Type B pancreatic cell (in vitro differentiated cells): ENCODE results near the gene SLC9C2. TPM values are rescaled to one million over a fixed set of nuclear protein-coding genes. Genes with fewer than 3 reads are reported as not detected.
"Not testable (repeated sequence)": the region's sequence is repeated elsewhere in the genome, so short reads cannot be mapped to it uniquely, and the experiment has no call there.

Experiments
- DNase-seq: peaks from one replicate; pipeline ENCODE4 v3.0.0; 2021; ENCODE audit warnings: mixed read lengths; ENCODE audit not compliant: unreplicated experiment; ENCODE audit errors: extremely low spot score
- H3K27ac Mint-ChIP-seq: 2 replicates; pipeline ENCODE4 v1.8.0; 2021; ENCODE audit warnings: mild to moderate bottlenecking, mixed read lengths
- H3K27me3 Mint-ChIP-seq: 2 replicates; pipeline ENCODE4 v1.8.0; 2021; ENCODE audit warnings: mixed read lengths
- H3K36me3 Mint-ChIP-seq: 2 replicates; pipeline ENCODE4 v1.8.0; 2021; ENCODE audit warnings: mixed read lengths
- H3K4me1 Mint-ChIP-seq: one replicate; pipeline ENCODE4 v1.8.0; 2021; ENCODE audit warnings: mixed read lengths; ENCODE audit not compliant: unreplicated experiment
- H3K4me3 Mint-ChIP-seq: 2 replicates; pipeline ENCODE4 v1.8.0; 2021; ENCODE audit warnings: mild to moderate bottlenecking, mixed read lengths
- H3K9me3 Mint-ChIP-seq: 2 replicates; pipeline ENCODE4 v1.8.0; 2021; ENCODE audit warnings: mixed read lengths
- total RNA-seq: library from RNA; stranded (reverse); gene quantifications from 2 replicates; pipeline ENCODE4 v1.2.1, GENCODE V29; 2021; ENCODE audit warnings: low replicate concordance
- TF ChIP-seq, protein P1 (sequence below): fragments of 200-600 bp; sonication (generic); conservative IDR thresholded peaks from 2 replicates; pipeline ENCODE4 v1.5.0; 2021; ENCODE audit warnings: antibody characterized with exemption, mild to moderate bottlenecking

The SLC9C2 gene
- total RNA-seq, 1 donor from 2014 or later = 0.60 TPM

DNA sequence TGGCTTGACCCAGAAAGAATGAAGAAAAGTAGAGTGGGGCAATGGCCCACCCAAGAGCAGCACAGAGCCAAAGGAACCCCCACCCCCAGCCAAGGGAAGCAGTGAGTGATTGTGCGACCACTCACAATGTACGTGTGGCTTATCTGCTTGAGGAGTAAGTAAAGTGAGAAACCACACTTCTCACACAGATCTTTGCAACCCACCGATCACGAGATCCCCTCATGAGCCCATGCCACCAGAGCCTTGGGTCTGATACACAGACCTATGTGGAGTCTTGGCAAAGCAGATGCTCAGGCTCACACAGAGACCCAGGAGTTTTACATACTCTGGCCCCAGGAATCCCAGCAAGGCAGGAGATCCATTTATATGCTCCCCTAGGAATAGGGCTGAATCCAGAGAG lies 14.0 kb upstream of the SLC9C2 start:
- no peaks in the 10 kb centered on the region for H3K27me3 Mint-ChIP-seq
- H3K9me3 Mint-ChIP-seq = peaks cover 21% of the 10 kb centered on the region
- no peak for DNase-seq
- no peak overlapping the region for H3K27ac Mint-ChIP-seq
- no peaks in the 10 kb centered on the region for H3K4me1 Mint-ChIP-seq
- no peaks in the 10 kb centered on the region for H3K36me3 Mint-ChIP-seq
- TF ChIP-seq, protein P1, sequence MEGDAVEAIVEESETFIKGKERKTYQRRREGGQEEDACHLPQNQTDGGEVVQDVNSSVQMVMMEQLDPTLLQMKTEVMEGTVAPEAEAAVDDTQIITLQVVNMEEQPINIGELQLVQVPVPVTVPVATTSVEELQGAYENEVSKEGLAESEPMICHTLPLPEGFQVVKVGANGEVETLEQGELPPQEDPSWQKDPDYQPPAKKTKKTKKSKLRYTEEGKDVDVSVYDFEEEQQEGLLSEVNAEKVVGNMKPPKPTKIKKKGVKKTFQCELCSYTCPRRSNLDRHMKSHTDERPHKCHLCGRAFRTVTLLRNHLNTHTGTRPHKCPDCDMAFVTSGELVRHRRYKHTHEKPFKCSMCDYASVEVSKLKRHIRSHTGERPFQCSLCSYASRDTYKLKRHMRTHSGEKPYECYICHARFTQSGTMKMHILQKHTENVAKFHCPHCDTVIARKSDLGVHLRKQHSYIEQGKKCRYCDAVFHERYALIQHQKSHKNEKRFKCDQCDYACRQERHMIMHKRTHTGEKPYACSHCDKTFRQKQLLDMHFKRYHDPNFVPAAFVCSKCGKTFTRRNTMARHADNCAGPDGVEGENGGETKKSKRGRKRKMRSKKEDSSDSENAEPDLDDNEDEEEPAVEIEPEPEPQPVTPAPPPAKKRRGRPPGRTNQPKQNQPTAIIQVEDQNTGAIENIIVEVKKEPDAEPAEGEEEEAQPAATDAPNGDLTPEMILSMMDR = no peak
- no peak overlapping the region for H3K4me3 Mint-ChIP-seq

DNA sequence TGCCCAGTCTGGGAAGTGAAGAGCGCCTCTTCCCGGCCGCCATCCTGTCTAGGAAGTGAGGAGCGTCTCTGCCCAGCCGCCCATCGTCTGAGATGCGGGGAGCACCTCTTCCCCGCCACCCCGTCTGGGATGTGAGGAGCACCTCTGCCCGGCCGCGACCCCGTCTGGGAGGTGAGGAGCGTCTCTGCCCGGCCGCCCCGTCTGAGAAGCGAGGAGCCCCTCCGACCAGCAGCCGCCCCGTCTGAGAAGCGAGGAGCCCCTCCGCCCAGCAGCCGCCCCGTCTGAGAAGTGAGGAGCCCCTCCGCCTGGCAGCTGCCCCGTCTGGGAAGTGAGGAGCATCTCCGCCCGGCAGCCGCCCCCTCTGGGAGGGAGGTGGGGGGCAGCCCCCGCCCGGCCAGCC lies 10.2 kb upstream of the SLC9C2 start:
- not testable (repeated sequence) for H3K4me3 Mint-ChIP-seq, H3K4me1 Mint-ChIP-seq, H3K9me3 Mint-ChIP-seq, H3K27ac Mint-ChIP-seq, H3K36me3 Mint-ChIP-seq, H3K27me3 Mint-ChIP-seq, DNase-seq

DNA sequence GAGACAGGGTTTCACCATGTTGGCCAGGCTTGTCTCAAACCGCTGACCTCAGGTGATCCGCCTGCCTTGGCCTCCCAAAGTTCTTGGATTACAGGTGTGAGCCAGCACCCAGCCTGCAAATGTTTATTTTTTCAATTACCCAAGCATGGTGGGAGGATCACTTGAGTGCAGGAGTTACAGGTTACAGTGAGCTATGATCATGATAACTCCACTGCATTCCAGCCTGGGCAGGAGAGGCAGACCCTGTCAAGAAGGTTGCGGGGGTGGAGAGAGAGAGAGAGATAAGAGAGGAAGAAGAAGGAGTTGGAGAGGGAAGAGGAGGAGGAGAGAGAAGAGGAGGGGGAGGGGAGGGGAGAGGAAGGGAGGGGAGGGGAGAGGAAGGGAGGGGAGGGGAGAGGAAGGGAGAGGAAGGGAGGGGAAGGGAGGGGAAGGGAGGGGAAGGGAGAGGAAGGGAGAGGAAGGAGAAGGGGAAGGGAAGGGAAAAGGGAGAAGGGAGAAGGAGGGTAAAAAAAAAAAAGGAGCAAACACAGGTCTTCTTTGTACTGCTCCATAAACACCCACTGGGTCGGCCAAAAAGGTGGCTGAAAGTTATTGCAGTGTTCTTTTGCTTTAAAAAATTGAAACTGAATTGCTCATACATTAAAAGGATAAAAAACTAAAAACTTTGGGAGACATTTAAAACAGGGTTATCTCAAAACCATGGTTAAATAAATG lies 5.8 kb upstream of the SLC9C2 start:
- Mint-ChIP-seq H3K27ac (no peak overlapping the region), H3K27me3 (no peaks in the 10 kb centered on the region), H3K9me3 (peaks cover 5% of the 10 kb centered on the region), H3K4me3 (no peak overlapping the region), H3K36me3 (no peaks in the 10 kb centered on the region), H3K4me1 (no peaks in the 10 kb centered on the region)
- TF ChIP-seq, protein P1 = no peak
- DNase-seq = no peak

DNA sequence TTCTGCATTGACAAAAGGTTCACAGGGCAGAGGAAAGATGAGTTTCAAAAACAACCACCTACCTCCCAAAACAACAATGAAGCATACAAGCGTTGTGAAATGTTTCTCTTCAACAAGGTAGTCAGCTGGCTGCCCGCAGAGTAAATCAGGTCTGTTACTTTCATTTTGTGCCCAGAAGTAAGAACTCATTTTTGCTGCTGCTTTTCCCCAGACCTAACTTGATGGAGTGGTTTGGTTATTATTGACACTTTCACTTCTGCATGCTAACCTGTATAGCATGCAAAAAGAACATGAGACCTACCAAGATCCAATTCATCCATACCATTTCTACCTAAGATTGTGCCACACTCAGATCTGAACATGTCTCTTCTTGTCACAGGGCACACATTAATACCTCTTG lies 1.3 kb downstream of the SLC9C2 start:
- H3K4me1 Mint-ChIP-seq = no peaks in the 10 kb centered on the region
- H3K27me3 Mint-ChIP-seq = no peaks in the 10 kb centered on the region
- H3K36me3 Mint-ChIP-seq = no peaks in the 10 kb centered on the region
- DNase-seq = no peak
- no peaks in the 10 kb centered on the region for H3K9me3 Mint-ChIP-seq
- H3K4me3 Mint-ChIP-seq = no peak overlapping the region
- H3K27ac Mint-ChIP-seq = no peak overlapping the region
- TF ChIP-seq, protein P1 = no peak

DNA sequence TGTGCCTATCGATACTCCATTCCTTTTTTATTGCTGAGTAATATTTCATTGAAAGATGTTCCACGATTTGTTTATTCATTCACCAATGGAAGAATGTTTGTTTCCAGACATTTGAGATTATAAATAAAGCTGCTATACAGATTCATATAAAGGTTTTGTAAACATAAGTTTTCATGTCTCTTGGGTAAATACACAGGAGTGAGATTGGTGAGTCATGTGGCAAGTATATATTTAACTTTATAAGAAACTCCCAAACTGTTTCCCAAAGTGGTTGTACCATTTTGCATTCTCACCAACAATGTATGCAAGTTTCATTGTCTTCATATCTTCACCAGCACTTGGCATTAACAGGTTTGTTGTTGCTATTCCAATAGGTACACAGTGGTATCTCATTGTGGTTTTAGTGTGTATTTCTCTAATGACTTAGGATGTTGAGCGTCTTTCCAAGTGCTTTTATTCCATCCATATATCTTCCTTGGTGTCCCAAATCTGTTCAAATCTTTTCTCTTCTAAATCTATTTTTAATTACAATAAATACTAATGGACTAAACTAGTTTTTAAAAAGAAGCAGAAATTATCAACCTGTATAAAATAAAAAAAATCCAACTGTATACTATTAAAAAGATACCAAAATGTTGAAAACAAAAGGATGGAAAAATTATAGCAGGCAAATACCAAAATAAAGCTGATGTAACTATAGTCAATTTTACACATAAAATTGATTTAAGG lies 6.6 kb downstream of the SLC9C2 start:
- TF ChIP-seq, protein P1 = no peak
- H3K9me3 Mint-ChIP-seq = no peaks in the 10 kb centered on the region
- no peaks in the 10 kb centered on the region for H3K4me1 Mint-ChIP-seq
- DNase-seq = no peak
- no peak overlapping the region for H3K27ac Mint-ChIP-seq
- H3K36me3 Mint-ChIP-seq = no peaks in the 10 kb centered on the region
- no peak overlapping the region for H3K4me3 Mint-ChIP-seq
- no peaks in the 10 kb centered on the region for H3K27me3 Mint-ChIP-seq

DNA sequence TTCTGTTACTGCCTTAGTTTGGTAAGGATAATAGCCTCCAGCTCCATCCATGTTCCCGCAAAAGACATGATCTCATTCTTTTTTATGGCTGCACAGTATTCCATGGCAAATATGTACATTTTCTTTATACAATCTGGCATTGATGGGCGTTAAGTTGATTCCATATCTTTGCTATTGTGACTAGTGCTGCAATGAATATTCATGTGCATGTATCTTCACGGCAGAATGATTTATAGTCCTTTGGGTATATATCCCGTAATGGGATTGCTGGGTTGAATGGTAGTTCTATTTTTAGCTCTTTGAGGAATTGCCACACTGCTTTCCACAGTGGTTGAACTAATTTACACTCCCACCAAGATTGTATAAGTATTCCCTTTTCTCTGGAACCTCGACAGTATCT lies 11.7 kb downstream of the SLC9C2 start:
- not testable (repeated sequence) for DNase-seq, H3K9me3 Mint-ChIP-seq, H3K4me1 Mint-ChIP-seq, H3K4me3 Mint-ChIP-seq, H3K27ac Mint-ChIP-seq, H3K27me3 Mint-ChIP-seq, H3K36me3 Mint-ChIP-seq
